Astrocyte of the spinal cord (primary cell): ENCODE results near the gene DNAH1.

Source experiments
- DNase-seq: peaks from one replicate; pipeline ENCODE4 v3.0.0; 2011; ENCODE audit warnings: low read depth, low spot score
- H3K4me3 ChIP-seq: 2 replicates; pipeline ENCODE4 v1.5.1; 2011; ENCODE audit warnings: low read depth, mild to moderate bottlenecking, low read length, moderate library complexity
- CTCF ChIP-seq: IDR thresholded peaks from 2 replicates; pipeline ENCODE4 v1.5.1; 2012; ENCODE audit warnings: low read depth, mild to moderate bottlenecking, low read length, inconsistent platforms
- in situ Hi-C: cut with HindIII; loops from 2 replicates; pipeline ENCODE4 v1.10.0; 2017; ENCODE audit warnings: low sequenced_read_pairs

DNAH1 gene

GRCh38 chr3:52373676-52374075 lies 57.6 kb downstream of the DNAH1 start:
- no peak for TF ChIP-seq CTCF
- DNase-seq: no peak
- no peak overlapping the region for H3K4me3 ChIP-seq
- in situ Hi-C loops: no loop called here

- in situ Hi-C loops: no loop called here
- no peak overlapping the region for H3K4me3 ChIP-seq
- TF ChIP-seq CTCF: no peak
- no peak for DNase-seq
Observed at GRCh38 chr3:52374173-52374572, 58.1 kb downstream of the DNAH1 start.

GRCh38 chr3:52379610-52380009 lies 63.5 kb downstream of the DNAH1 start:
- in situ Hi-C loops: no loop called here
- H3K4me3 ChIP-seq: no peak overlapping the region
- no peak for TF ChIP-seq CTCF
- no peak for DNase-seq

GRCh38 chr3:52380023-52380422 lies 63.9 kb downstream of the DNAH1 start:
- no peak for TF ChIP-seq CTCF
- no peak for DNase-seq
- H3K4me3 ChIP-seq: no peak overlapping the region
- in situ Hi-C loops: no loop called here

GRCh38 chr3:52381623-52382022 lies 65.5 kb downstream of the DNAH1 start:
- H3K4me3 ChIP-seq: no peak overlapping the region
- DNase-seq: no peak
- in situ Hi-C loops: no loop called here
- no peak for TF ChIP-seq CTCF

GRCh38 chr3:52383446-52383845 lies 67.3 kb downstream of the DNAH1 start:
- in situ Hi-C loops: no loop called here
- no peak overlapping the region for H3K4me3 ChIP-seq
- DNase-seq: no peak
- TF ChIP-seq CTCF: no peak
